HG03159 (cell line): ENCODE measurements around the gene NHLRC2.

ENCODE experiments used
- ATAC-seq: cut with Tn5 transposase; IDR thresholded peaks from one replicate; pipeline ENCODE4 v1.9.1; 2021; ENCODE audit warnings: mild to moderate bottlenecking, moderate library complexity; ENCODE audit not compliant: unreplicated experiment

Gene NHLRC2

DNA sequence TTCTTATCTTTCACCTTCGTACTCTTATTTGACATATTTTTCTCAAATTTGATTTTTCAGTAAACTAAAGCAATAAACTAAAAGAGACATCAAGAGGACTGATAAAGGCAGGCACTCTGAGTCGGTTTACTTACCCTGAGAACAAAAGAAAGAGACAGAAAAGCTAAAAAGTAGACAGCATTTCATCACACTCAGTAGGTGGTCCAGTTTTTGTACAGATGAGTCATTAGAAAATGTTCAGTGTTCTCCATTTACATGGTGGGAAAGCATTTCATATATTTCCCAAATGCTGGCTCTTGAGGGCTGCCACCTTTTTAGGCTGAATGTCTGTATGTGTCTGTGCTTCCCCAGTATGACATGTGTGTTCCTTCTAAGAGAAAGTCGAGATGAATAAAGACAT lies 52.7 kb downstream of the NHLRC2 start:
- no peak for ATAC-seq

DNA sequence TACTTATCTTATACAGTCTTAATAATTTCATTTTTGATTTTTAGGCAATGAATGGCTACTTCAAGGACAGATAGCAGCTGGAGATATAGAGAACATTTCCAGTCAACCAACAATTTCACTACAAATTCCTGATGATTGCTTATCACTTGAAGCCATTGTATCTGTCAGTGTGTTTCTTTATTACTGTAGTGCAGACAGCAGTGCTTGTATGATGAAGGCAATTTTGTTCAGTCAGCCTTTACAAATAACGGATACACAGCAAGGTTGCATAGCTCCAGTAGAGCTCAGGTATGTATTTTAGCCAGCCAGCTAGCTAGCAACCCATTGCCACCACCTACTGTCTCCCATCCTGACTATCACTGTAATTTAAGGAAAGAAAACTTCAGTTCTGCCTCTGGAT lies 53.8 kb downstream of the NHLRC2 start:
- no peak for ATAC-seq

DNA sequence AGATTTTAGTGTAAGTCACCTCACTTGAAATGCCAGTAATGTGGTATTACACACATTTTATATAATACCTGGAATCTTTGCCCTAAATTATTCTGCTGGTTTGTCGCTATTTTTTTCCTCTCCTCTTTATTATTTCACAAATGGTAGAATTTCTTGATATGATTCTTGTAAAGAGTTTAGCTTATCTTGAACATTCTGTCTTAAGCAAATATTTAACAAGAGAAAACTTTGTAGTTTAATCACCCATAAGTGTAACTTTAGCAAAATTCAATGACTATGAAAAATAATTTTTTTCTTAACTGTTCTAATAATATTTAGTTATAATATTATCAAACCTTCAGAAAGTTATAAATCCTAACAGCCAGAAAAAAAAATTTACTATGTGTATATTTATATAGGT lies 56.7 kb downstream of the NHLRC2 start:
- ATAC-seq = no peak

DNA sequence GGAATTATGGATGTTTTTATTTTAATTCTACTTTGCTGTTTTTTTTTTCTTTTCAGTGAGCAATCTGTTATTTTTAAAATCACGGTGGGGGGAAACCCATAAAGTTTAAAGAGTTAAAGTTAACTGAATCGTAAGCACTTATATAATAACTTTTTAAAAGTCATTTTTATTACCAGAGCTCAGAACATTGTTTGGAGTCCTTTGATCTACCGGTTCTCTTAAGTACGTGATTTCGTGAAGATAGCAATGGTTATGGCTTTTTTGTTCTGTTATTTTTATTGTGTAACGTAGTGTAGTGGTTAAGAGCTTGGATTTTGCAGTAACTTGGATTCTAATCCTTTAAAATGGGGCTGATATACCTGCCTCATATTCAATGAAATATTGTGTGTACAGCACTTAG lies 57.4 kb downstream of the NHLRC2 start:
- ATAC-seq = no peak

DNA sequence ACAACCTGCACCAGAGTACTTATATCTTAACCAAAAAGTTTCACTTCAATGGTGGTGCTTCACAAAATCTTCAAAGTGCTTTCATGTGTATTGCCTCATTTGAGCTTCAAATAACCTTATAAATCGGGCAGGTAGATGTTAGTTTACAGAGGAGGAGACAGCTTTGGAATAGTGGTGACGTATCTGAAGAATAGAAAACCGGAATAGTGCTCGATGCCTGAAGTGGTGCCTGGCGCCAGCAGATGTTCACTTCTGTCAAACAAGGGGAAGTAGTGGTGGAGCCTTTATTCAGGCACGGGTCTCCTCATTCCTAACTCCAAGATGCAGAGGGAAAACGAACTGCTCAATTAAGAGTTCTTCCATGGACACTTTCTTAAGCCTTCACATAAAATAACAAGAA lies 58.1 kb downstream of the NHLRC2 start:
- no peak for ATAC-seq

DNA sequence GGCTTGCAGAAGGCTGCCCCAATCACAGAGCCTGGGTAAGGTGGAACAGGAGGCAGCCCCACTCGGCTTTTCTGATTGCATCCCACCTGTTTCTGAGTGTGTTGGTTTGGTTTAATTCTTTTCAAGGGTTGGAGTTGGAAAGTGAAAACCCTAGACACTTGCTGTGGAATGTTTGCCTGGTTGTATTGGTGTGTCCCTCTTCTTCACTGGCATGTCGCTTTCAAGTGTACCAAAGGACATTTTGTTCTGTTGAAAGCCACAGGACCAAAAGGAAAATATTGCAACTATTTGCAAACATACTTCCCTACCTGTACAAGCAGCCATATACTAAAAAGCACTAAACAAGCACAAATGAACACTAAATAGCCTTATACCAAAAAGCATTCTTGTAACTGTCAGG lies 60.5 kb downstream of the NHLRC2 start:
- ATAC-seq = no peak

DNA sequence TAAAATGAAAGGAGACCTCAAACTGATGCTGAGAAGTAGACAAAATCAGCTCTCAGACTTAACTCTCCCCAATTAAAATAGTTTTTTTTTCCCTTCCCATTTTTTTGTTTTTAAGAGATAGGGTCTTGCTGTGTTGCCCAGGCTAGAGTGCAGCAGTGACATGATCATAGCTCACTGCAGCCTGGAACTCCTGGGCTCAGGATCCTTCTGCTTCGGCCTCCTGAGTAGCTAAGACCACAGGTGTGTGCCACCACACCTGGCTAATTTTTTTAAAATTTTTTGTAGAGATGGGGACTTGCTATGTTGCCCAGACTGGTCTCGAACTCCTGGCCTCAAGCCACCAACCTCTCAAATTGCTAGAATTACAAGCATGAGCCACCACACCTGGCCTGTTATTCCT lies 61.1 kb downstream of the NHLRC2 start:
- ATAC-seq = no peak

DNA sequence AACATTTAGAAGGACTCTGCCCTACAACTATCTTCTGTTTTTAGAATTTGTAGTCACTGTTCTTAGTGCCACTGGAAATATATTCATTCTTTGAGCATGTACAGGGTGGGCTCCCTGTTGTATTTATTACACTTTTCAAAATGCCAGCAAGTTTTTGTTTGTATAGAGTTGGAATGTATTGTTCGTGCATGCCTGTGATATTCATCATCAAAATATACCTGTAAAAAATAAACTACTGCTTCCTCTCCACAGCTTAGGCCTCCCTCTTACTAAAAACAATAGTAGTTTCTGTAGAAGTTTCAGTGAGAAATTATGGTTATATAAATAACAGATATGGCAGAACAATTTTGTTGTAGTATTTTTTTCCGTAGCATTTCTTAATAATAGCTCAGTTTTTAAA lies 61.6 kb downstream of the NHLRC2 start:
- ATAC-seq = no peak

DNA sequence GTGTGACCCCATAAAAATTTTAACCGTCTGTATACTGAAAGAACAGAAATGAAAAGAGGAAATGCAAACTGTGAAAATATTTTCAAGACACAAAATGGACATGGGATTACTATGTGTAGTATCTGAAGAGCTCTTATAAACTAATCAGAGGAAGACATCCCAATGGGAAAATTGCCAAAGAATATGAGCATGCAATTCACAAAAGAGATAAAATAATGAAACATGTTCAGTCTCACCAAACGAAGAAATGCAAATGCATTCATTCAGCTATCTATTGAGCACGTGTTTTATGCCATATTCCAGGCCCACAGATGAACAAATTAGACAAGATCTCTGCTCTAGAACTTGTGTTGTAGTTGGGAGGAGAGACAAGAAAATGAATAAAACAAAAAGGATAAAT lies 63.2 kb downstream of the NHLRC2 start:
- ATAC-seq = no peak

DNA sequence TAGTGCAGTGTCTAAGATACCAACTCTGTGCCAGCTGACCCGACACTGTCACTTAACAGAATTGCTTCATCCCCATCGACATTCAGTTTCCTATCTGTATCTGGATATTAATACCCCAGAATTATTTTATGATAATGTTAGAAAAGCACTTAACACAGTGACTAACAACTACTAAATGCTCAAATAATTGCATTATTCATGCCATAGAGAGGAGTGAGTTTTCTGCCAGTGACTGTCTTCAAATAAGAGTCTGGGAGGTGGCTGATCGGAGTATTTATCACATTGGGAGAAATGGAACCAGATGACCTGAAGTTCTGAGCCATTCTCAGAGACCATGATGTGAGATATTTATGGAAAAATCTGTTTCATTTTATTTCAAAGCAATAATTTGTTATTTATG lies 65.7 kb downstream of the NHLRC2 start:
- ATAC-seq = no peak

DNA sequence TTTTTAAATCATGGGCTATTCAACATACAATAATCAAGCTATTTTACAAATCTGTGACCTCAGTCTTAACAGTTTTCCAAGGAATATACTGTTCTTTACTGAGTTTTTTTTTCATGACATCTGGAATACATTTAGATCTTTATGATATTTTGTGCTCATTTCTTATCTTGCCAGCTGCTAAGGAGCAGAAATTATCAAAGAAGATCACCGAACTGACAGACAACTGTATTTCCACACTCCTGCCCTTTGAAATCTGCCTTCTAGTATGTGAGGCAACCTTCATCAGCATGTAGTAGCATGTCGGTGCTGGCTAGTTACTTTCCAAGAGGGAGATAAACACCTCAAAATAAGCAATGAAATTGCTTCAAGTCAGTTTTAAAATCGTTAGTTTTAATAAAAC lies 66.4 kb downstream of the NHLRC2 start:
- no peak for ATAC-seq

DNA sequence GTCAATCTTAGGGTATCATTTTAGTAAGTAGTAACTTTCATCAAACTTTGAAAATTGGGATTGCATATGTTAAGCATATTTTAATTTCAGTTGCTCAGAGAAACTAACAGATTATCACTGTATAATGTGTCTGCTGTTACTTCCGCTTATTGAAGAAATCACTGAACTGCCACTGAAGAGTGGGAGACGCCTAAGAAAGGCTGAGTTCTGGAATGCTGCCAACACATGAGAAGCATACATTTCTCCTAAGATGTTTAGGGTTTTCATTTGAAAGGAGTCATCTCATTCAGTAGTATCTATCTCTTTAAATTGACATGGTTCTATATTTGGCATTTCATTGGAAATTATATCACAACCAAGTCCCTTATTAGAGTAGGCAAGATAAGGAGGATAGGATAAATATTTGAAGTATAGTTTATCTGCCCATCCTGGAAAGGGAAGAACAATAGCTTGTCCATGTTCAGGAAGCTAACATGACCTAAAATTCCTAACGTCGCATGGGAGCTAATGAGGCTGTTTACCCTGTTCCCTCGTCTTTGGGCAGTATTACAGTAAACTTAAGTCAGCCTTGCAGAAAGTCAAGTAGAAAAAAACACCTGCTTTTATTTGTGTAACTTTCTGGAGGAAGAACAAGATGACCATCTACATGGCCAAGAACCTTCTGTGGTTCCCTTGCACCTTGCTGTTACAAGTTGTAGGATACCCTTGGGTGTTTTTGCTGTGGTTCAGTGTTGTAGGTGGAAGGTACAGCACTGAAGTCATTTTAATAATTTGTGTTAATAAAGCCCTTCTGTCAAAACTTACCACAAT lies 67.3 kb downstream of the NHLRC2 start:
- no peak for ATAC-seq

DNA sequence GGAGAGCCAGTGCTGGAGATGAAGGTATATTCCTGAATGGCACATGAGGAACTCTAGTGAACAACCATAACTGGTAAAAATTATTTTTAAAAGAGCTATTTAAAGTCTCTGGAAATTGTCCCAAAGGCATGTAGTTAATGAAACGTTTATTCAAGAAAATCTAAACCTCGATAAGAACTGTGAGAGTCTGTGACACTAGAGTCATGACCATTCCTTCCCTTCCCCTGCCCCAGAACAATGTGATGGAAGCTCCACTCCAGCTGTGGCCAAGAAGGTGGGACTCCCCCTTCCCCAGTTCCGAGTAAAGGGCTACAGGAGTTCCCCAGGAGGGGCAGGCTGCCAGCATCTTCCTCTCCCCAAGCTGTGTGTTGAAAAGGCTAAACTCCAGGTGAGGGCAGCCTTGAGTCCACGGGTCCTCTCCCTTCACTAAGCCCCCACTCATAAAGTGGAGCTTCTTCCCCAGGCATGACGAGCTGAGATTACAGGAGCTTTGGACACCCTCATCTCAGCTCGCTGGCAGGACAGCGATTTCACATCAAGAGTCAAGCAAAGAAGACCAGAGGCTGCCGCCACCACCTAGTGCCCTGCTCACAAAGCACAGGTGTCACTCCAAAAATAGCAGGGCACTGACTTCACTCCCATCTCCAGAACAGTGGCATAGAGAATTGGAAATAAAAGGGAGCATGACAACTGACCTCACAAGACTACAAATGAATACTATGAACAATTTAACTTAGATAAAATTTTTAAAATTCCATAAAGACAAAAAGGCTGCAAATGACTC lies 68.5 kb downstream of the NHLRC2 start:
- no peak for ATAC-seq

DNA sequence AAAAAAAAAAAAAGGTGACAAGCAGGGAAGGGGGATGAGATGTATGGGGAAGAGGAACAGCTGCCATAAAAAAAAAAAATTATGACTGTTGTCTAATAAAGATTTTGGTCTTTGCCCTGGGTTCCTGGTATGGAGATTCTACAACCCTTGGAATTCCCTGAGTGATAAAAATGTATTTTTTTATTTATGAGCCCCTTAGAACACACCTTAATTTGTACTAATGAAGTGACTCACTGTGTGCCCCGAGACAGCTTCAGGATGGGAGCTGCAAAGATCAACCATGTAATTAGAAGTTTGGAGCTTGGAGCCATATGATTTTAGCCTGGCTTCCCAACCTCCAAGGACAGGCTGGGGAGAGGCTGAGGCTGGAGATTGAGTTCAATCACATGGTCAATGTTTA lies 69.7 kb downstream of the NHLRC2 start:
- ATAC-seq = no peak

DNA sequence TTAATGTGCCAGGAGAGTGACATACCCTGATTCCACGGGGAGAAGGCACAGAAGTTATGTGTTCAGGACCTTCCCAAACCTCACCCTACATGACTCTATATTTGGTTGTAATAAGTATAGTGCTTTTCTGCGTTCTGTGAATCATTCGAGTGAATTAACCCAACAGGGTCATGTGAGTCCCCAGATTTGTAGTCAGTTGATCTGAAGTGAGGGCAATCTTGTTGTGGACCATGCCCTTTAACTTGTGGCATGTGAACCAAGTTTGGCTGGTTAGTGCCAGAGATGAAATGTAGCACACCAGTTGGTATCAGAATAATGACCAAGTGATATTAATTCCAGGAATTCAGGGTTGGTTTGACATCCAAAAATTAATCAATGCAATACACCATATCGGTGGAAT lies 70.2 kb downstream of the NHLRC2 start:
- ATAC-seq = no peak

DNA sequence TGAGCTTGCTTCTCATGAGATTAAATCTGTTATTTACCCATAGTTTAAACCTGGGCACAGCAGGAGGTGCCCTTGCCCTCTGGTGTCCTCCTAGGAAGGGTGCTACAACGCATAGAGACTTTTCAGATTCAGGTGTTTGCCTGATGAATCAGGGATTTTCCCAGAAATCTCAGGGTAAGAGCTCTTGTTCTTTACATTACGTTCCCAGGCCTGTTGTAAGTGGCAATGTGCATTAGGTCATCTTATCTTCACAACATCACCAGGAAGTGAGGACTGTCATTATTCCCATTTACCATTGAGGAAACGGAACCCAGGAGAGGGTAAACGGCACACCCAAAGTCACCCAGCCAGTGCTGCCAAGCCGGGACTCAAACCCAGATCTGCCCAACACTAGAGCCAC lies 73.0 kb downstream of the NHLRC2 start:
- no peak for ATAC-seq

DNA sequence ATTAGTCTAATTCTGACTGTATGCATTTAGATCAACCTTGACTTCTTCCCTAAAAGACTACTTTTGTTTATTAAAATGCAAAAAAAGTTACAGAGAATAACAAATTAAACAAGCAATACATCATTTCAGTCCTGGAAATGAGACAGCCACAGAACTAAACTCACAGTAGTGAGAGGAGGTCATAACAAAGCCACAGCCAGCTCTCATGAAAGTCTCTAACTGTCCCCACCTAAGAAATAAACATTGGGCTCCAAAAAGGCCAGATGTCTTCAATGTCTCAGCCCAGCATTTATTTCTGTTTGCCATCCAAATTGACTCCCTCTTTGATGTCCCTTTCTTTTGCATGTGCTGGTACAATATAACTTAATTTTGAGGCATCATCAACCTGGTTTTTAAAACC lies 74.4 kb downstream of the NHLRC2 start:
- no peak for ATAC-seq

DNA sequence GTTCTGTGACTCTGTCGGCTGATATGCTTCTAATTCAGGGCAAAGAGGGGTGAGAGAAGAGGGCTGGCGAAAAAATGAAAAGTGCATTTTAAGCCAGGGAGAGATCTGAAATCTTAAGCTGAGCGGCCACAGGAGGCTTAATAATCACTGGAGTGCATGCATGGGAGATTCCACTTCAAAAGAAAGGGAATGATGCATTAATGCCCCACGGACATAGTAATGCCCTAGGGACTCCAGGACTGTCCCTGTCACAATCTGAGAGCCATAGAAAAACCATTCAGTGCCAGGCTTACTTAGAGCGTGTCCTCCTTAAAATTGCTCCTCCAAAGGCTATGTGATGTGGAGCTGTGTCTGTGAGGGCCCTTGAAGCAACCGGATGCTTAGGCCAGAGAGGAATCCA lies 75.1 kb downstream of the NHLRC2 start:
- ATAC-seq = no peak

DNA sequence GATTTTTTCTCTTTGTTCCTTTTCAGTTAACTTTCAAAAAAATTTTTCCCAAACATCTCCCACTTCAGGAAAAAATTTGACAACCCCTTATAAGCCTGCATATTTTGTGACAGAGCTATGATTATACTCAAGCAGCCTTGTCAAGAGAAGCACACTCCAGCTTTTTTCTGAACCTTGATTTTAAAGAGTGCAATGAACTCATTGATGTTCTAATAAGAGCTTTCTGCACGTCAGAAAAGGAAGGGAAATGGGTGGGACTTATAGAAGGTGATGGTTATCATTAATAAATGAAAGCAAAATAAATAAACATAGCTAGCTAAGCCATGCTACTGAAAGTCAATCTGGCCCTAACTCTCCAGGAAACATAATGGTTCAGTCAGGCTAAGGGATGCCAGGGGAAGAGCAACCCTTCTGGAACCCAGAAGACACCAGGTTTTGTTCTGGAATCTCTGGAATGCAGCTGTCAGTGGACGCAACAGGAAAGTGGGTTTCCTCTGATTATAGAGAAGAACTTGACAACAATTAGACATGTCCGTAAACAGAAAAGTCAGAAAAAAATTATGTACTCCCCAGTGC lies 76.1 kb downstream of the NHLRC2 start:
- ATAC-seq = no peak

DNA sequence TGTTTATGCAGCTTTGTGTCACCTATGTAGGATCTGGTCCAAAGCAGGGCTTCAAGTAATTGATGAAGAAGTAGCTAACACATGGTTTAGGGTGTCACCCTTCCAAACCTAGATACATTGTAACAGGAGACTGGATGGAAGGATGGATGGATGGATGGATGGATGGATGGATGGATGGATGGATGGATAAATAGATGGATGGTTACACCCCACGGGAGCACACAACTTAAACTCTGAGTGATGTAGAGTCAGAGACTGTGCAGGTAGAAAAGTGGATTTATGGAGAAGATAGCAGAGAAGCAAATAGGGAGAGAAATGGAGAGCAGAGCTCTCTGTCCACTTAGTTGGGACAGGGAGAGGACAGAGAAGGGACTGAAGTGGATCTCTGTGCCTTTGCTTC lies 78.4 kb downstream of the NHLRC2 start:
- ATAC-seq = no peak

DNA sequence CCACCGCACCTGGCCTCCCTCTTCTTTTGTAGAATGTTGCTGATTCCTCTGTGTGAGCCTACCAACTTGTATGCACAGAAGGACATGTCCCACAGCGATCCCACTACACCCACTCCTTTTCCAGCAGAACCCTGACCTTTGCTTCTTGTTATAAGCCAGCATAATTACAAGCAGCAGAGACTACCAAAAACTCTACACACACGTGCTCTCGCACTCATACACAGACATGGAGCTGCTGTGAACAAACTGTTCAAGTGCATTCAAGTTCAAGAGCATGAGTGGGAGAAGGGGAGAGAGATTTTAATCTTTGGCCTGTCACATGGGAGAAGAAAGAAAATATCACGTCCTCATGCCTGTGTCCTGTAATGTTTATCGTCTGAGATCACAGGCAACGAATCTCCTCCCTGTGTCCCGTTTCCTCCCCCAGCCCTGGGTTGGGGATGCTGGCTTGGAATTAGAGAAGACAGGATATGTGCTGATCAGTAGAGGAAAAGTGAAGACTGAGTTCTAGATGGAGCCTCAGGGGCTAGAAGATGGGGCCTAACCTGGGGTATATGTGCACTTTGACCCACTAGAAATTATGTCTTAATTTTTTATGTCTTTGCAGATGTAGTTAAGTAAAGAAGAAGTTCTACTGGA lies 79.6 kb downstream of the NHLRC2 start:
- ATAC-seq = no peak

DNA sequence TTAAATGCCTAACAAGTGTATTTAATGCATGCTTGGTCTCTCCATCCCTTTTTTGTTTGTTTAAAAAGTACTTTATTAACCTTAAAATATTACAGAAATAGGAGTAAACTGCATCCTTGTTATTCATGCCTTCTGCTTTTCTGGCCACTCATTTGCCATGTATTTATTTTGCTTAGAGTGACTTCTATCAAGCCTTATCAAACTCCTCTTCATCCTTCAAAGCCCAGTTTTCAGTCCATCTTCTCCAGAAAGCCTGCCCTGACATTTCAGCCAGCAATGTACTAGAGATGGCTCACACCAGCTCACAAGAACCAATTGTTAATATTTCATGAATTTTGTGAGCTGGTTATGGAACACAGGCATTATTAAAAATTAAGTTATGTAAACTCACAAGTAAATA lies 82.8 kb downstream of the NHLRC2 start:
- no peak for ATAC-seq
